Activated T-cell treated with anti-CD3 and anti-CD28 coated beads, Interleukin-2, amount 50 U/mL, for 72 hours (primary cell): ENCODE results near the gene TCF7L1. TPM values are rescaled to one million over a fixed set of nuclear protein-coding genes. Genes with fewer than 3 reads are reported as not detected.
"Not testable (repeated sequence)": the region's sequence is repeated elsewhere in the genome, so short reads cannot be mapped to it uniquely, and the experiment has no call there.

ENCODE experiments used
- ATAC-seq, 2 donors: fragments of 150-1000 bp; cut with Tn5 transposase; replicated peaks in 1 of 2; 2 replicates each; pipeline ENCODE4 v1.10.0; 2021; ENCODE audit warnings: moderate library complexity in 2 of 2, mild to moderate bottlenecking in 1 of 2
- DNase-seq, 2 donors: peaks; one replicate each; pipeline ENCODE4 v3.0.0; 2021 to 2022; ENCODE audit warnings: mixed read lengths in 1 of 2
- H3K27ac Mint-ChIP-seq: one replicate; pipeline ENCODE4 v1.8.0; 2022; ENCODE audit warnings: mild to moderate bottlenecking, moderate library complexity, mixed read lengths
- H3K27me3 Mint-ChIP-seq: one replicate; pipeline ENCODE4 v1.8.0; 2022; ENCODE audit warnings: low read depth, mixed read lengths
- H3K36me3 Mint-ChIP-seq, 2 donors: one replicate each; pipeline ENCODE4 v1.8.0; 2022; ENCODE audit warnings: mixed read lengths in 2 of 2, mild to moderate bottlenecking in 1 of 2; ENCODE audit not compliant: insufficient read depth in 2 of 2
- H3K4me1 Mint-ChIP-seq: one replicate; pipeline ENCODE4 v1.8.0; 2022; ENCODE audit warnings: low read depth, mixed read lengths
- H3K4me3 Mint-ChIP-seq, 2 donors: one replicate each; pipeline ENCODE4 v1.8.0; 2022; ENCODE audit warnings: mild to moderate bottlenecking in 2 of 2, mixed read lengths in 2 of 2, moderate library complexity in 2 of 2
- H3K9me3 Mint-ChIP-seq, 2 donors: one replicate each; pipeline ENCODE4 v1.8.0; 2022; ENCODE audit warnings: mixed read lengths in 2 of 2
- total RNA-seq, 2 donors: library from RNA; stranded (reverse); gene quantifications; one replicate each; pipeline ENCODE4 v1.2.3, GENCODE V29; 2022

The TCF7L1 gene
- total RNA-seq, 2 donors from 2014 or later, result 0.07 to 0.16 TPM

GRCh38 chr2:85185431-85185940 is 52.3 kb downstream of the TCF7L1 start:
- Mint-ChIP-seq H3K4me3 (no peak overlapping the region), H3K27ac (no peak overlapping the region), H3K9me3 (no peaks in the 10 kb centered on the region), H3K36me3 (no peaks in the 10 kb centered on the region), H3K27me3 (peaks cover 4% of the 10 kb centered on the region), H3K4me1 (no peaks in the 10 kb centered on the region)
- DNase-seq (no peak), ATAC-seq (no peak)

GRCh38 chr2:85187069-85187468 is 53.9 kb downstream of the TCF7L1 start:
- no peaks in the 10 kb centered on the region for H3K27me3 Mint-ChIP-seq
- no peaks in the 10 kb centered on the region for H3K4me1 Mint-ChIP-seq
- H3K36me3 Mint-ChIP-seq, result no peaks in the 10 kb centered on the region
- ATAC-seq (no peak), DNase-seq (no peak)
- no peak overlapping the region for H3K27ac Mint-ChIP-seq
- no peaks in the 10 kb centered on the region for H3K9me3 Mint-ChIP-seq
- H3K4me3 Mint-ChIP-seq, result no peak overlapping the region

GRCh38 chr2:85188852-85189251 is 55.7 kb downstream of the TCF7L1 start:
- Mint-ChIP-seq H3K27me3 (no peaks in the 10 kb centered on the region), H3K27ac (no peak overlapping the region), H3K9me3 (no peaks in the 10 kb centered on the region), H3K4me3 (no peak overlapping the region), H3K36me3 (no peaks in the 10 kb centered on the region), H3K4me1 (no peaks in the 10 kb centered on the region)
- DNase-seq (no peak), ATAC-seq (no peak)

DNA sequence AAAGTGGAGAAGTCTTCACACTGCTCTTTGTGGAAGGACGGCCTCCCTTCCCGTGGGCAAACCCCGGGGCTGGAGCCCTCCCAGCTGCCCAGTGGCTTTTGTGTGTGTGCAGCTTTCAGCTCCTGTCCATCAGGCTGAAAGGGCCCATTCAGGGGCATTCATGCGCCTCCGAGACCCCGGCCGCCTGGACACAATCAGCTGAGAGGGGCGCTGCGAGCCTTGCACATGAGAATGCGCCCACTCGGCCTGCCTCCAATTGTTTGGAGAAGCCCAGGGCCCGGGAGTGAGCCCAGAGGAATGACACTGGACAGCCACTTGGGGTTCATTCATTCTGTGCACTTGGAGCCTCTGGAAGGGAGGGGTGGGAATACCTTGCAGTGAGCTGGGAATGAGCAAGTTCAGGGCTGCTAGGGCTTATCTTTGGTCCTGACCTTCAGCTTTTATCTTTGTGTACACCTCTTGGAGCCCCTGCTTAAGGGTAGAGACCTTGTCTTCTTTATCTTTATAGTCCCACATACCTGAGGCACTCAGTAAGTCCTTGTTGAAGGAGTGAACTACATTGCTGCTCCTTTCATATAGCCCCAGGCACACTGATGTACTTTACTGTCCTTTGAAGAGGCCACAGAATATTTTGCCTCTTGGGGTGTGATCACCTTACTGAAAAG is 56.5 kb downstream of the TCF7L1 start:
- no peak for ATAC-seq
- Mint-ChIP-seq H3K27ac (no peak overlapping the region), H3K4me3 (no peak overlapping the region), H3K4me1 (no peaks in the 10 kb centered on the region), H3K9me3 (no peaks in the 10 kb centered on the region), H3K27me3 (no peaks in the 10 kb centered on the region), H3K36me3 (no peaks in the 10 kb centered on the region)
- DNase-seq, result no peak

DNA sequence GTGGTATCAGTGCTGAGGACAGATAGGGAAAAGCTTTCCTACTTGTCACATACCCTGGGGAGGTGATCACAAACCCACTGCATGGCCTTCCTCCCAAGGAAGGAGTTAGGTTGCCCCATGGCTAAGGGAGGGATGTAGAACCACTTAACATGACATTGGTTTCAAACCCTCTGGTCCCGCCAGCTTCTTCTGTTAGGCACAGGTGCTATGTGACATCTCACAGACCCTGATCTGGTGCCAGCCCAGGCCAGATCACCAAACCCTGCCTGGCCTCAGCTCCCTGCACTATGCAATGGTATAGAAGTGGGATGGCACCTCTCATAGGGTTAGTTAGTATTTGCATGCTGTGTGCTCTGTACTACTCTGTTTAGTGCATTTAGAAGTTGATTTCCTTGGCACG is 58.0 kb downstream of the TCF7L1 start:
- H3K4me1 Mint-ChIP-seq, result no peaks in the 10 kb centered on the region
- ATAC-seq, result no peak

DNA sequence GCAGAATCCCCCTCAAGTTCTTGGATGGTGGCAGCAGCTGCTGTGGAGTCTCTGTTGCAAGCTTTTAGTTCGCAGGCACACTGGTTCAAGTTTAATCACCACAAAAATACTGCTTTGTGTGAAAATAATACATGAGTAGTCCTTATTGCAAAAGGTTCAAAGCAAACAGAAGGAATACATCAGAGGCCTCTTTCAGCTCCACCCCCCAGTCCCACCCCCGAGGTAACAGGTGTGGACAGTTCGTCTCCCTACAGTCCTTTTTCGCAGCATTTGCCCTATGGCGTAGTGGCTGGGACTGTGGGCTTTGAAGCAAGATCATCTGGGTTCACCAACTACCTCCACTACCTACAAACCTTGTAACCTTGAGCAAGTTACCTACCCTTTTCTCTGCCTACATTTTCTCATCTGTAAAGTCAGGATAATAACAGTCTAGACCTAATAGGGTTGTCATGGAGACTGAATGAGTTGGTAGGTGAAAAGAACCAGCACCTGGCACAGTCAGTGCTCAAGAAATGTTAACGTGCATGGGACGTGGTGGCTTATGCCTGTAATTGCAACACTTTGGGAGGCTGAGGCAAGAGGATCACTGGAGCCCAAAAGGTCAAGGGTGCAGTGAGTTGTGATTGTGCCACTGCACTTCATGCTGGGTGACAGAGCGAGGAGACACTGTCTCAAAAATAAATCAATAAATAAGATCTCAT is 61.7 kb downstream of the TCF7L1 start:
- Mint-ChIP-seq H3K27me3 (no peaks in the 10 kb centered on the region), H3K36me3 (no peaks in the 10 kb centered on the region), H3K4me1 (no peaks in the 10 kb centered on the region), H3K27ac (no peak overlapping the region), H3K4me3 (no peak overlapping the region), H3K9me3 (no peaks in the 10 kb centered on the region)
- no peak for DNase-seq
- ATAC-seq, result no peak

More for the DNA sequence above, 58.0 kb downstream of the TCF7L1 start:
- Mint-ChIP-seq H3K4me3 (no peak overlapping the region), H3K9me3 (no peaks in the 10 kb centered on the region), H3K27ac (no peak overlapping the region), H3K36me3 (no peaks in the 10 kb centered on the region), H3K27me3 (no peaks in the 10 kb centered on the region)
- DNase-seq, result no peak

GRCh38 chr2:85195956-85196355 is 62.8 kb downstream of the TCF7L1 start:
- ATAC-seq (no peak), DNase-seq (no peak)
- H3K36me3 Mint-ChIP-seq, result no peaks in the 10 kb centered on the region
- no peak overlapping the region for H3K4me3 Mint-ChIP-seq
- H3K27me3 Mint-ChIP-seq, result no peaks in the 10 kb centered on the region
- H3K4me1 Mint-ChIP-seq, result no peaks in the 10 kb centered on the region
- H3K27ac Mint-ChIP-seq, result no peak overlapping the region
- no peaks in the 10 kb centered on the region for H3K9me3 Mint-ChIP-seq

GRCh38 chr2:85199698-85200097 is 66.5 kb downstream of the TCF7L1 start:
- Mint-ChIP-seq H3K4me3 (no peak overlapping the region), H3K27ac (no peak overlapping the region), H3K9me3 (no peaks in the 10 kb centered on the region), H3K36me3 (no peaks in the 10 kb centered on the region), H3K4me1 (no peaks in the 10 kb centered on the region), H3K27me3 (peaks cover 7% of the 10 kb centered on the region)
- DNase-seq, result no peak
- ATAC-seq, result no peak

DNA sequence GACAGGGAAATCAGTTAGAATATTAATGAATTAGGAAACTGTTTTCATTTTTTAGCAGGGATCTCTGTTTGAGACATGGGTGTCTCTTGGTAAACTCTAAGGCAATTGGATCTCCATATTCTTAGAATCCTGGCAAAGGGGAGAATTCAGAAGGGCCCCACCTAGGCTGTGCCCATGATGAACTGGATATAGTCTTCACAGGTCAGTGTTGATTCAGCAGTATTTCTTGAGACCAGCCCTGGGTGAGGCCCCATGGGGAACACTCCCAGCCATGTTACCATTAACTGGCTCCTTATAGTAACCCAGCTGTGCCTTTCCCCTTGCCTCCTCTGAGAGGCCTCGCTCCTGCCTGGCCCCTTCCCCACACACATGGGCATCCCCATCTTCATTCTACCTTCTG is 76.7 kb downstream of the TCF7L1 start:
- Mint-ChIP-seq H3K36me3 (no peaks in the 10 kb centered on the region), H3K9me3 (no peaks in the 10 kb centered on the region), H3K4me1 (no peaks in the 10 kb centered on the region), H3K27ac (no peak overlapping the region), H3K27me3 (peaks cover 18% of the 10 kb centered on the region), H3K4me3 (no peak overlapping the region)
- no peak for DNase-seq
- ATAC-seq, result no peak

- Mint-ChIP-seq H3K4me3 (no peak overlapping the region), H3K27ac (no peak overlapping the region), H3K27me3 (peaks cover 22% of the 10 kb centered on the region), H3K4me1 (no peaks in the 10 kb centered on the region), H3K36me3 (no peaks in the 10 kb centered on the region), H3K9me3 (no peaks in the 10 kb centered on the region)
- DNase-seq (no peak), ATAC-seq (no peak)
These were observed 77.3 kb downstream of the TCF7L1 start for GRCh38 chr2:85210511-85210910.

DNA sequence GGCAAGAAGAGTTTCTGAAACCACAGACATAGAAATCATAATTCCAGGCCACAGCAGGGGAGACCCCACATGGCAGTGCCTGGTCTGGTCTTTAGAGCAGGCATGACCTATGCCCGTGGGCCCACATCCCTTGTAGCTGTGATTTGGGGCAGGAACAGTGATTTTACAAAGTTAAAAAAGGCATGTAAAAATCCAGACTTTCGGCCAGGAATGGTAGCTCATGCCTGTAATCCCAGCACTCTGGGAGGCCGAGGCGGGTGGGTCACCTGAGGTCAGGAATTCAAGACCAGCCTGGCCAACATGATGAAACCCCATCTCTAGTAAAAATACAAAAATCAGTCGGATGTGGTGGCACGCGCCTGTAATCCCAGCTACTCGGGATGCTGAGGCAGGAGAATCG is 78.4 kb downstream of the TCF7L1 start:
- not testable (repeated sequence) for H3K4me1 Mint-ChIP-seq, DNase-seq, H3K27ac Mint-ChIP-seq, H3K4me3 Mint-ChIP-seq, H3K9me3 Mint-ChIP-seq, H3K36me3 Mint-ChIP-seq, ATAC-seq
- H3K27me3 Mint-ChIP-seq, result peaks cover 25% of the 10 kb centered on the region

DNA sequence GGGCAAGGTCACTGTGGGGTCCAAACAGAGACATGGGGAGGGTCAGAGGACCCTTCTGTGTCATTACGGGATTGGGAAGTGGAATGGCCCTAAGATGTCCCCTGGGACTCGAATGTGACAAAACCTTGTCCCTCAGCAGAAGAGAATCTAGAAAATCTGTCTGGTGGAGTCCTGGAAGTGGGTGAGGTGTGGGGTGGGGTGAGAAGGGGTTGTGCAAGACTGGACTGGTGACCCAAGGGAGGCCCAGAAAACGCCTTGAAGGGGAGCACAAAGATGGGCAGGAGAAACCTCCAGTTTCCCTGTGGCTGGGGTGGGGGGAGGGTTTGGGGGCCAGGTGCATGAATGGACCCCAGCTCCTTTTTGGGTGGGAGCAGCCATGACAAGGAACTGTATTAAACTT is 79.6 kb downstream of the TCF7L1 start:
- no peaks in the 10 kb centered on the region for H3K9me3 Mint-ChIP-seq
- ATAC-seq, result no peak
- H3K27ac Mint-ChIP-seq, result no peak overlapping the region
- peaks cover 31% of the 10 kb centered on the region for H3K27me3 Mint-ChIP-seq
- no peaks in the 10 kb centered on the region for H3K4me1 Mint-ChIP-seq
- H3K4me3 Mint-ChIP-seq, result no peak overlapping the region
- no peak for DNase-seq
- no peaks in the 10 kb centered on the region for H3K36me3 Mint-ChIP-seq

GRCh38 chr2:85213404-85213803 is 80.2 kb downstream of the TCF7L1 start:
- Mint-ChIP-seq H3K4me1 (no peaks in the 10 kb centered on the region), H3K9me3 (no peaks in the 10 kb centered on the region), H3K27ac (no peak overlapping the region), H3K36me3 (no peaks in the 10 kb centered on the region), H3K4me3 (no peak overlapping the region), H3K27me3 (peaks cover 31% of the 10 kb centered on the region)
- DNase-seq (no peak), ATAC-seq (no peak)
